RPMI8226 (cell line): ENCODE data around the gene ANO2.

Experiments used
- DNase-seq: peaks from one replicate; pipeline ENCODE4 v3.0.0-alpha.2; 2015

ANO2 gene

DNA sequence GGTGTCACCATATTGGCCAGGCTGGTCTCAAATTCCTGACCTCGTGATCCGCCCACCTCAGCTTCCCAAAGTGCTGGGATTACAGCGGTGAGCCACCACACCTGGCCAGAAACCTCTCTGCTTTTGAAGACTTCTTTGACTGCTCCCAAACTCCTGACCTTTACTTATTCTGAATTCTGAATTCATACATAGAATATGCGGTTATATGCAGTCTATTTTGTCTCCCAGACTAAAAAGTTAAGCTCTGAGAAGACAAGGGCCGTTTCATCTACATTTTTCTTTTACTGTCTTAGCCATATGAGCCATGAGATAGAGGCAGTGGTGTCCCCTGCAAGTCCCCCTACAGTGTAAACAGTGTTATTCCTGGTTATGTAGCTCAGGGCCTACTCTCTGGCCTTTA lies 333.9 kb downstream of the ANO2 start:
- DNase-seq, result no peak

DNA sequence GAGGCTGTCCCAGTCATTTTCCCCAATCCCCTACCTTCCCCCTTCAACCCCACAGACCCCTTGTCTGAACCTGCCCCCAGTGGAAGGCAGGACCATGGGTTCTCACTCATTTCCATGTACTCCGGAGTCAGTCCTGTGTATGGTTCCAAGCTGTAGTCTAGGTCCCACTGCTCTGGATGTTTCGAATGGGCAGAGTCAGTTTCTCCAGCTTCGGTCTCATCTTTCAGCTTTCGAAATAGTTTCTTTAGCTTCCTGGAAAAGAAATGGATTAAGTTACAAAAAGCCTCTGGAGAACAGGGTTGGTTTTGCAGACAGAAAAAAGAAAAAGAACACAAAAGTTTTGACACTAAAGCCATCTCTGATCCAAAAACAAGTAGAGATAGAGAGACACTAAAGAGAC lies 345.7 kb downstream of the ANO2 start:
- no peak for DNase-seq

DNA sequence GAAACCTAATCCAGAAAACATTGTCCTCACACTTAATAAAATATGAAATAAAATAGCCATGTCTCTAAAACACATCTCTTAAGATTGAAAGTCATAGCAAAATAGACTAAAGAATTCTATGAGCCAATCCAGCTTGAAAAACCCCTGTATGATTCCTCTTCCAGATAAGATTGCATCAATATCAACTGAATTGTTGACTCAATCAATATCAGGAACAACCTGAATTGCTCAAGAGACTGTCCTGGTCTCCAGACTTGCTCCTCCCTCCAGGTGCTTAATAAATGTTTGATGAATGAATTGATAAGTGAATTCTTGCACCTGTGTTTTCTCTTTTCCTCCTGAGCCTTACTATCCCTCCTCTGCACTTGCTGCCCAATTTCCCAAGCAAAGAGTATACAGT lies 351.1 kb downstream of the ANO2 start:
- no peak for DNase-seq

DNA sequence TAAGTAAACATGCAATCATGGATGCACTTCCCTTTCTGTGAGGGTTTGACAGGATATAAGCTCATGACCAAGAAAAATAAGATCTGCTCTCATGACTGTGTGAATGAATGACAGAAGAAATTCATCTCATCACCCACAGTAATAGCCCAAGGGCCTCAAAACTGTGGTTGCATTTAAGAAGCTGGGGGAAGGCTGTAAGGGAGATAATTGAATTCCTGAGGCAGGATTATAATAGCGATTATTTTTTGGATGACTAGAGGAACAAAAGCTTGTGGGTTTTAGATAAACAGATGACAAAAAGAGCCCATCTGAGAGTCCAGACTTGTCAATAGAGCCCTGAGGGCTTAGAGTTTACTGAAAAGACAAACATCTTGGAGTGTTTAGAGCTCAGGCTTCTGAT lies 352.0 kb downstream of the ANO2 start:
- DNase-seq, result no peak

DNA sequence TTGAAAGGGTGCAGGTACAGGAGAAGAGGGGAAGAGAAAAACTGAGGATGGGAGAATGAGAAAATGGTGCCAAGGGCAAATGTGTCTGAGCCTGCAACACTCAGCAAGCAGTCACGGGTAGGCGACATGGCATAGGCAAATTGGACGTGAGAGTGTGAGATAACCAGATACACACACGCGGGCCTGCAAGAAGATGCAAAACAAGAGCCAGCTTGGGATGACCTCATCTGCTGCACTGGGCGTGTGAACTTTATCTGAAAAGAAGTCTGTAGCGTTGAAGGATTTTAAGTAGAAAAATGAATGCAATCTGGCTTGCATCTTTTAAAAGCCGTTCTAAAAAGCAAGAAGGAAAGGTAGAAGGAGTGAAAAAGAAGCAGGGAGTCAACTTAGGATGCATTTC lies 352.7 kb downstream of the ANO2 start:
- DNase-seq, result no peak

DNA sequence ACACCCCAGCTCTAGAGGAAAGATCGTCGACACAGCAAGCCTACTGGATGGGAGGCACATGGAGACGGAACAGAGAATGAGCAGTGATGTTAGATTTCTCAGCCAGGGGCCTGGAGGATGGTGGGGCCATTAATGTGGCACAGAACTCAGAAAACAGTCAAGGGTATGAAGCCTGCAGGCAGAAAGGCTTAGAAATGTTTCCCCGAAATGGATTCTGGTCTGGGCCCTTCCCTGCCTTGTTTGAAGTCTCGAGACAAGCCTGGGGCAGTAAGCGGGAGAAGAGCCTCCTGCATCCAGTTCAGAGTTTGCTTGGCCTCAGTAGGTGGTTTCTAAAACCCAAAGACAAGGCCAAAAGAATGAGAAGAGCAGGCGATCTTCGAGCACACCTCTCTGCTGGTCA lies 354.7 kb downstream of the ANO2 start:
- DNase-seq, result no peak

DNA sequence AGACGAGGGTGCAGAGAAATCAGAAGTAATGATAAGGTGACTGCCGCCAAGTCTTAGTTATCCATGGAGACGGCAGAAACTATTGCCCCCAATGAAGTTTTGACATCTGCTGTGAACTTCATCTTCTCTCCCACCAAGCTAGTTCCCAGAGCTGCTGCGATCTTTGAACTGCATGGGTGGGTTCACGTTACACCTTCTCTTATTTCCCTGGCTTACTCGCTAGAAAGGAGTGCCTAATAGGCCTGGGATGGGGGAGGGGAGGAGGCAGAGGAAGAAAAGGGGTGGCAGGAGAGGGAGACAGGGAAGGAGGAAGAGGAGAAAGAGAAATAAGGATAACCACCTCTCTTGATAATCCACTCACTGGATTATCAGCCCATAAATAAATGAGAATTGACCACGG lies 356.0 kb downstream of the ANO2 start:
- no peak for DNase-seq

DNA sequence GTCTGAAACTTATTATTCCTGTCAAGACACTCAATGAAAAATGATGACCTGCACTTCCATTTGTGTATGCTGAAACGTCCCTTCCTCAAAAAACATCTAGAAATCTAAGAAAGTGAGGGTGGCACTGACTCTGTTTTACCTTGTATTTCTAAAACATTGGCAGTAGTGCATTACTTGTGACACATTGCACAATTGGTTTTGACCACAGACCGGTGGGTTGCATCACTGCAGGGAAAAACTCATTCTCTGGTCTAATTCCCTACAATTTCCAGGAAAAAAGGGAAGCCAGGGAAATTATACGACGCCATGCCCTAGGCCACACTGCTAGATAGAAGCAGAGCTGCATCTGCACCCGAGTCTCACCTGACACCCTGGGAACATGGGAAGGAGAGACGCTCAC lies 356.5 kb downstream of the ANO2 start:
- no peak for DNase-seq

DNA sequence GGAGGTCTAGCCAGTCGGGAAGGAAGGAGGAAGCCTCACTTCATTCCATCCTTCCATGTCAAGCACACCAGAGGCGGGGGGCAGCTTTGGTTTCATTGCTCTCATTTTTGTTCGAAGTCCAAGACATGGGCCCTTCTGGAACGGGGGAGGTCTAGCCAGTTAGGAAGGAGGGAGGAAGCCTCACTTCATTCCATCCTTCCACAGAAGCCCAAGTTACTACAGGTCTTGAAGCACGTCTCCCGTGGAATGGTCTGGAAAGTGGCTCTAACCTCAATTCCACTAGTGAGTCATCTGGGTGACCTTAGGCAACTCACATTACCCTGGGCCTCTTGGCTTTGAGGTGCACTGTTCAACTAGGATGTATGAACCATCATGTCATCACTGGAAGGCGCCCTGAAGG lies 356.9 kb downstream of the ANO2 start:
- no peak for DNase-seq

DNA sequence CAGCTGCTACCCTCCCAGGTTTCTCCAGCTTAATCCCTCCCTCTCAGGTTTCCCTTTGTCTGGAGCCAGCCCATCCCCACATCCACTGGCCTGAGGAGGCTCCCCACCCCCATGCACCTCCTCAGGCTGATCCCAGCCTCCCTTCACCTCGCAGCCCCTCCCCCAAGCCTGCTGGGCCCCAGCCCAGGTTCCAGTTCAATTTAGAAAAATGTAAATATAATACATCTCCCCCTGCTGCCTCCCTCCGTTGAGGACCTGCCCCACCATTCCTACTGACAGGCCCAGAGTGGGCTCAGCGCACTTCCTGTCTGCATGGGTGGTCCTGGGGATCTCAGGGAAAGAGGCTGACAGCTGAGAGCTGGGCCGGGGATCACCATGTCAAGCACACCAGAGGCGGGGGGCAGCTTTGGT lies 357.3 kb downstream of the ANO2 start:
- no peak for DNase-seq

DNA sequence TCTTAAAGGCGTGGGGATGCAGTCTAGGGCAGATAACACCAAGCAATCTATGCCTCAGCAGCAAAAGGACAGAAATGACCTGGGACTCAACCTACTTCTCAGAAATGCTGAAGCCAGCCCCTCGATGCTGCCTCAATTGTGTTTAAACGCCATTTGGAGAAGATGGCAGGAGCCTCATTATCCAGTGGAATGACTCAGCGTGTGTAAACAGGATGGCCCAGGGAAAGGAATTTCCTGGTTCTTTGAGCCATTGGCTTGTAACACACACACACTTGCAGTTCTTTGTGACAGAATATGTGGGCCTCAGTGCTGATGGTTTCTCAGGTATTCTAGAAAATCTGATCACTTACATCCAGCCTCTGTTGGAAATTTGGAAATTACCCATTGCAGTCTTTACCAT lies 358.9 kb downstream of the ANO2 start:
- no peak for DNase-seq

DNA sequence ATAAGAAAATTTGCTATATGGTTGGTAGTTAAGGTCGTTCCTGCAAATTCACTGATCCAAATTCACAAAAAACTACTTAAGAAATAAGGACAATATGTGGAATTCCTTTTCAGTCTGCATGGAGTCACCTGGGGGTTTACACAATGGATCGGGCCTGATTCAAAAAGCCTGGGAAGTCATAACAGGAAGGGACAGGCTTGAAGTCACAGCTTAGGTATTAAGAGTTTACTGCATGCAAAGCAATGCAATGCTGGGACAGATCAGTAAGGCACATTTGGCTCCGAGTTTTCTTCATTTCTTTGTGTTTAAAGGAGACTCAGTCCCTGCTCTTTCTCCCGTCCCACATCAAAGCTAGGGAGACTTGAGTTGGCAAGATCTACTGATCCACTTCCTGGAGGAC lies 359.9 kb downstream of the ANO2 start:
- DNase-seq, result no peak

DNA sequence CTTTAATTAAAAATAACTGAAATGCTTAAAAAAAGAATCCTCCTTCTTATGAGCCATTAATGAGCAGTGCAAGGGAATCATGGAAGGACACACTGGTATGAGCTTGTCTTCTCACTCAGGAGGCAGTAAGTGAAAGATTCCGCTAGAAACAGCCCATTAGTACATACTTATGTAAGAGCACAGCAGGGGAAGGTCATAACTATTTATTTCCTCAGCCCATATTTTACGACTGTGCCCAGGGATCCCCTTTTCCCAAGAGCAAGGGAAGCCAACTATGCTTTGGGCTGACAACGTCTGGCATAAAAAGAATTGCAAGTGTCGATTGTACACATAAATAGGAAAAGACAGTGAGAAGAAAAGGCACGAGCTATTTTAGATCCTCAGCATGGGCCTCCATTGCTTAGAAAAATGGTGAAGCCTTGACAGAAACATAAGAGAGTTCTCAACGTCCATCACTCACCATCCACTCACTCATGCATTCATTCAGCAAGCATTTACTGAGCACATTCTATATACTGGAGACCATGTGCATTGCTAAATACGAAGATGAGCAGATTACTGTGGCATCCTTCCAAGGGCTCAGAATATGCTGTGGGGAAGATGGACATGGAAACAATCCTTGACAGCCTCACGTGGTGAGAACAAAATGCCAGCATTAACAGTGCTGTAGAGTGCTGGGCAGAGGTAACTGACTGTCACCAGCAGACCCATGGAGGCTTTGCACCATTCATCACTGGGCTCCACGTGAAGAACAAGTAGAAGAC lies 360.5 kb downstream of the ANO2 start:
- no peak for DNase-seq

DNA sequence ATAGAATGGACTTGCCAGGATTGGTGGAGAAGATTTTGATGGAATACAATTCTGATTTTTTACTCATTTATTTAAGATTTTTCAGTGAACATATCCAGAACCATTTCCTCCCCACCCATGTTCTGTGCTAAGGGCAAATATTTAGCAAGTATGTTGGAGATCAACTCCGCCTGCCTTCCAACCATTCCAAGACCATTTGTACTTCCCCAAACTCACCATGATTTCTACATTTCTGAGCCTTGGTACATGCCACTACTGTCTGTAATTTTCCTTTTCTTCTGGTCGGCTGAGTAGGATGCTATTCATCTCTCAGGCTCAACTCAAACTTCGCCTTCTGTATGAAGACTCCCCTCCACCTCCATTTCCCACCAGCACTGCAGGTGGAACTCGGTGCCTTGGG lies 362.5 kb downstream of the ANO2 start:
- DNase-seq, result no peak

DNA sequence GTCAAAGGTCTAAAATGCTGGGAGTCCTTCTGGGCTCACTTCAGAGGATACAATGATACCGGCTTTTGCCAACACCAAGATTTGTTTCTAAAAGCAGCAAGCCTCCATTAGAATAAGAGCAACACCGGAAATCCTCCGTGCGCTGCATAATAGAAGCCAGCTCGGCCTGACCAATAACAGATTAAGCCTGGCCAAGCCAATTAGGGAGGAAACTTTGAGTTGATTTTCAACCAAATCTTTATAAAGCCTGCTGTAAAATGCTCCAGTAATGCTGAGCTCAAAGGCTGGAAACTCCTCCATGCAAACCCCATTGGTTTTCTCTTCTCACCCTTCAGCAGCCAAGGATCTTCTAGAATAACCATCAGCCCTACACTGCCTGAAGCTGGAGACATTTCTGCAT lies 363.0 kb downstream of the ANO2 start:
- DNase-seq, result no peak

DNA sequence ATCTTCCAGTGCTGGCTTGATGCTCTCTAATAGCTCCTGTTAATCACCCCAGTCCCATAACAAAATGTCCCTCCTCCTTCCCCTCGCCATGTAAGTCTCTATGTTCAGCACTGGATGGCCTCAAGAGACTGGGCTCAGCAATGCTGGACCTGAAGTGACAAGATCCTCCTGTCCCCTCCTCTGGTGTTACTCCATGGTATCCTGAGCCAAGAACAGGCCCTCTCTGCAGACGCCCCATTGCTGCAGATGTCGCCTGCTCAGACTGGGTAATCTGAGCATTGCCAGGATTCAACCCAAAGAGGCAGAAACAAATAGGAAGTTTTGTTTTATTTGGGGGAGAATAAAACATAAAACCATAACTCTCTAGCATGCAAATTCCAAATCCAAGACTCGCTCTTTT lies 363.4 kb downstream of the ANO2 start:
- DNase-seq, result no peak

DNA sequence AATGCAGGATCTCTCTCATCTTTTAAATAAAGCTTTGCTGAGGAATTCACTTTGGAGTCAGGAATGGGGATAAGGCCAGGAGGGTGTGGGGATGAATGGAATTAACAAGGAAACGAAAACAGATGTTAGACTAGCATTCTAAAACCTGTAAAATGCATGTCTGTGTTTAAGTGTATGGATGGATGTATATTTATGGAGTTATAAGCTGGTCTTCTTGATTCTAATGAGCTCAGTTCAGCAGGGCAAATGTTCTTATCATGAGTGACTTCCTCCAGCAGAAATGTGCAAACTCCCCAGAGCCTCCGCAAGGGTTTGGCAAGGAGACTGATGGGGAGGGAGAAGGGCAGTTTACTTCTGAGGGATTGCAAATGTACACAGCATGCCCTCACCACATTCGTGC lies 364.0 kb downstream of the ANO2 start:
- DNase-seq, result no peak

DNA sequence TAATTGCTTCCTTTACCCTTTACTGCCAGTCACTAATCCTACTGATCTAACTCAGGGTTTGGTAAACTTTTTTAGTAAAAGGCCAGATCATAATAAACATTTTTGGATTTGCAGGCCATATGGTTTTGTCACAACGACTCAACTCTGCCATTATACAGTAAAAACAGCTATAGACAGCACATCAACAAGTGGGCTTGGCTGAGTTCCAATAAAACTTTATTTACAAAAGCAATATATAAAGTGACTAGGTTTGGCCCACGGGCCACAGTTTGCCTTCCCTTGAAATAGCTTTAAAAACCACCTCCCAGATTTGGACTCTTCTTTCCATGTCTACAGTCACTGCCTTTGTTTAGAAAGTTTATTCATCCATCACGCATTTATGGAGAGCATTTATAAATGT lies 366.3 kb downstream of the ANO2 start:
- no peak for DNase-seq

DNA sequence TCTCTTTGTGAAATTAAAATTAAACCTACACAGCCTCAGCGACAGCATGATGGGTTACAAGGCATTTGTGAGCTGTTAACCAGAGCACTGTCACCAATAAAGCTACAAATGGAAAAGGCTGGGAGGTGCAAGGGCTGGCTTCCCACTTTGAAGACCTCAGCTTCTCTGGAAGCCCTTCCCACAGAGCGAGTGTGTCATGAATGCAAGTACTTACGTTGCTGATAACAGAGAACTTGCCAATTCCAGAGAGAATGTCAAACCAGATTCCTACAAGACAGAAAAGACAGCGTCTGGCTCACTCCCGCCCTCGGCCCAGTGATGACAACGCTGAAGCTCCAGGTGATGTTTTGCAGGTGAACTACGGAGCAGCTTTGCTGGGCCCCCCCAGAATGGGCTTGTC lies 367.3 kb downstream of the ANO2 start:
- no peak for DNase-seq

DNA sequence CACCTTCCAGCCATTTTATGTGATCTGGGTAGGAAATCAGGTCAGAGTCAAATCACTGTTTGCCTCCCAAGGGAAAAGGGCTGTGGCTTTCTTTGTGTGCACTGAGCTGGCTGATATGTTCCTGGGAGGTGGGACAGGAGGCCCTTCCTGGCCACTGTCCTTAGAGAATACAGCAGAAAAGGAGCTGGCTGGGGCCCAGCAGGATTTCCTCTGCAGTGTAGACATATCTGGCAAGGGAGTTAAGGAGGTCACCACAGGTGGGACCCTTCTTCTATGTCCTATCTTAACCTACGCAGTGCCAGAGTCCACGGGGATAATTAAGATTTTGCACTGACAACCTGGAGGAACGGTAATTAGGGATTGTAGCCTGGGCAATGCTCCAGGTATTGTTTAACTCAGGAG lies 367.8 kb downstream of the ANO2 start:
- DNase-seq, result no peak

DNA sequence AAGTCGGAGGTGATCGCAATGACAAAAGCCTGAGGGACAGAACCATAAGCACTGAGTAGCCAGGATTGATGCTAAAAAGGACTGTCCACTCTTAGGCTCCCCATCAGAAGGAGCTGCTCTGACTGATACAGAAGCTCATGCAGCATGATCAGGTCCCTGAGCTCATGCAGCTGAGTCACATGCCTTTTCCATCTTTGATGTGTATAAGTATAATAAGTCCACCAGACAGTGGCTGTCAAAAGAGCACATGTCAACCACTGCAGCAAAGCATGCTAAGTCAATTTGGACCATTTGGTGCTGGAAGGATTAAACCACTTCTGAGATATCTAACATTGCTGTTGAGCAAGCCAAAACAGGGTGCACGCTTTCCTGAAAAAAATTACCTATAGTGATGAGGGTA lies 369.1 kb downstream of the ANO2 start:
- no peak for DNase-seq

DNA sequence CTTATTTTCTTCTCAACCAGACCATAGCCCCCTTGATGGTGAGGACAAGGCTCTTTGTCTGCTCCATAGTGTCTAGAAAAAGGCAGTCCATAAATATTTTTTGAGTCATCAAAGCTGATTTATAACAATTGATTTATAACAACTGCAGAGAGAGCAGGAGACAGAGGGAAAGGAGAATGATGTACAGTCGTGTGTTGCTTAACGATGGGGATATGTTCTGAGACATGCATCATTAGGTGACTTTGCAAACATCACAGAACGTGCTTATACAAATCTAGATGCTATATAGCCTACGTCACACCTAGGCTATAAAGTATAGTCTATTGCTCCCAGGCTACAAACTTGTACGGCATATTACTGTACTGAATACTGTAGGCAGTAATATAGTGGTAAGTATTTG lies 369.8 kb downstream of the ANO2 start:
- no peak for DNase-seq

DNA sequence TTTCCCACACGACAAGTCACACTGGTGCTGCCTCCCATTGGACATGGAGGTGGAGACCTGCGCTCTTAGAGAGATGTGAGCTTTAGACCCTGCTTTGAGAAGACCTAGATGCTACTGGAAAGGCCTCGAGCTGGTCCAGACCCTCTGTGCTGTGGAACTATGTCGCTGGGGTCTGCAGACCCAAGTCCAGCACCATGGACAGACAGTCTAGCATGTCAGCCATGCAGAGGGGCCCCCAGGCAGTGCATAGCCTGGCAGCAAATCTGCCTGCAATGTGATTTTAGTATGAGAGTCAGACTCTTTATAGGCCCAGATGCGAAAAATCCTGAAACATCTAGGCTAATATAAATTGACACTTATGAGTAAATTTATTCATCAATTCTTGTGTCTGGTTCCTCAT lies 371.7 kb downstream of the ANO2 start:
- DNase-seq, result no peak

DNA sequence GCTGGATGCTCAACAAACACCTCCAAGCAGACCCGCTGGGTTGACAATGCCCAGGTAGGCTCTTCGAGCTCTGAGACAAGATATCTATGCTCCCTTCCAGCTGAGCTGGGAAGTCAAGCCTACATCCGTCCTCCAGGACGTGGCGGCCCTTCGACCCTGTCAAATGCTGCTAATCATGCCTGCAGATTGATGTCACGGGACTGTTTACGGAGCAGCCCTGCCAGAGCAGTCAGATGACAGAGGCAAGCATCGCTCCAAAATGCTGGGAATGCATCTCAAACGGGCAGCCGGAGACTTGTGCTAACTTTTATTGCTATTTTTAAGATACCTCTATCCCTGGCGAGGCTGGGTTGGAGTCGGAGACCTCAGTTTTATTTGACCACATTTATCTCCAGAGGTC lies 373.9 kb downstream of the ANO2 start:
- no peak for DNase-seq

DNA sequence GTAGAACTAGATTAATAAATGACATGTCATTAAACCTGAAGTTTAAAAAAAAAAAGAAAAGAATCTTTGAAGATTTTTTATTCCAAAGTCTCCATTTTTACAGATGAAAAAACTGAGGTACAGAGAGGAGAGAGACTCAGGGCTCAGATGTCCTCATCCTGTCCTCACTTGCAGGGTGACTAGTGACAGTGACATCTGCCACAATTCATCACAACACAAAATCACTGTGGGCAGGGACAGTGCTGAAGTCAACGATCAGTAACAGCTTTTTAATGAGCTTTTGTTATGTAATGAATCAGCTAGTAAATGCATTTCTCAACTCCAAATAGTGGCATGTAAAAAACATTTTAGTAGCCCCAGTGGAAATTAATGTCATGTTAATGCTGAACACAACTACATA lies 374.6 kb downstream of the ANO2 start:
- DNase-seq, result no peak
